ENCODE measurements around the gene HBB. TPM values are rescaled to one million over a fixed set of nuclear protein-coding genes. Genes with fewer than 3 reads are reported as not detected.

HBB gene
- polyA plus RNA-seq, 1 experiment = not detected

DNA sequence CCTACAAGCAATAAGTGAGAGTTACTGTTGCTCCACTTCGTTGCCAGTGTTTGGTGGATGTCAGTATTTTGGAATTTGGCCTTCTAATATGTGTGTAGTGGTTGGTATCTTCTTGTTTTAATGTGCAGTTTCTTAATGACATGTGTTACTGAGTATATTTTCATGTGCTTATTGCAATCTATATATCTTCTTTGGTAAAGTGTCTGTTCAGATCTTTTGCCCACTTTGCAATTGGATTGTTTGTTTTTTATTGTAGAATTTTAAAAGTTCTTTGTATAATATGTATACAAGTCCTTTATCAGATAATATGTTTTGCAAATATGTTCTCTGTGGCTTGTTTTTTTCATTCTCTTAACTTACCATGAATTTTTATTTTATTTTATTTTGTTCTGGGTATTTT lies 34.1 kb downstream of the HBB start:
- Histone ChIP-seq H3K36me3 (ENCODE audit: control insufficient read depth, insufficient read depth, low read length) (no peaks in the 10 kb centered on the region), H3K27me3 (ENCODE audit: control insufficient read depth, insufficient read depth, low read length) (no peaks in the 10 kb centered on the region), H3K4me3 (ENCODE audit: low read depth, low read length) (no peak overlapping the region)
- ChIA-PET CTCF (interaction anchor here (0.6 kb wide), 1 partner anchor 11 kb away, joined by 3 read pairs; no protein-coding TSS in a partner anchor), POLR2A (no interaction called here)
- no peak for DNase-seq (ENCODE audit: low read depth)
- TF ChIP-seq, protein P1, sequence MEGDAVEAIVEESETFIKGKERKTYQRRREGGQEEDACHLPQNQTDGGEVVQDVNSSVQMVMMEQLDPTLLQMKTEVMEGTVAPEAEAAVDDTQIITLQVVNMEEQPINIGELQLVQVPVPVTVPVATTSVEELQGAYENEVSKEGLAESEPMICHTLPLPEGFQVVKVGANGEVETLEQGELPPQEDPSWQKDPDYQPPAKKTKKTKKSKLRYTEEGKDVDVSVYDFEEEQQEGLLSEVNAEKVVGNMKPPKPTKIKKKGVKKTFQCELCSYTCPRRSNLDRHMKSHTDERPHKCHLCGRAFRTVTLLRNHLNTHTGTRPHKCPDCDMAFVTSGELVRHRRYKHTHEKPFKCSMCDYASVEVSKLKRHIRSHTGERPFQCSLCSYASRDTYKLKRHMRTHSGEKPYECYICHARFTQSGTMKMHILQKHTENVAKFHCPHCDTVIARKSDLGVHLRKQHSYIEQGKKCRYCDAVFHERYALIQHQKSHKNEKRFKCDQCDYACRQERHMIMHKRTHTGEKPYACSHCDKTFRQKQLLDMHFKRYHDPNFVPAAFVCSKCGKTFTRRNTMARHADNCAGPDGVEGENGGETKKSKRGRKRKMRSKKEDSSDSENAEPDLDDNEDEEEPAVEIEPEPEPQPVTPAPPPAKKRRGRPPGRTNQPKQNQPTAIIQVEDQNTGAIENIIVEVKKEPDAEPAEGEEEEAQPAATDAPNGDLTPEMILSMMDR (IDR thresholded peaks at IDR 0.05; ENCODE audit: insufficient read depth, low read depth, low read length) = no peak

DNA sequence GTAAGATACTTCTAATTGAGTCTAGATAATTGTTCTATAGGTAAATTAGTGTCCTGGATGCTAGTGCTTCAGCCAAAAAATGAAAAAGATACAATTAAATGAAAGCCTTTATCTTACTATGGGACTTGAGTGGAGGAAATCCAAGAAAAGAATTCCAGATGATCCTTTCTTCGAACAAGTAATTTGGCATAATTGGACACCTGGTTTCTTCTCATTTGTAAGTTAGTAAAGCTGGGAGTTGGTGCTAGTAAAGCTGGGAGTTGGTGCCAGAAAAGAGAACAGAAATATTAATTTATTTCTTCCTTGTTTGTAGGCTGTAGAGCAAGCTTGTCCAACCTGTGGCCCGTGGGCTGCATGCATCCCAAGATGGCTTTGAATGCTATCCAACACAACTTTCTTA lies 38.7 kb downstream of the HBB start:
- CTCF ChIA-PET = interaction anchor here (0.7 kb wide), 1 partner anchor 37 kb away, joined by 6 read pairs; no protein-coding TSS in a partner anchor
- DNase-seq (ENCODE audit: low read depth) = no peak
- Histone ChIP-seq H3K27me3 (ENCODE audit: control insufficient read depth, insufficient read depth, low read length) (no peaks in the 10 kb centered on the region), H3K4me3 (ENCODE audit: low read depth, low read length) (no peak overlapping the region), H3K36me3 (ENCODE audit: control insufficient read depth, insufficient read depth, low read length) (no peaks in the 10 kb centered on the region)
- TF ChIP-seq, protein P1 (IDR thresholded peaks at IDR 0.05; ENCODE audit: insufficient read depth, low read depth, low read length) = no peak
- POLR2A ChIA-PET = no interaction called here

DNA sequence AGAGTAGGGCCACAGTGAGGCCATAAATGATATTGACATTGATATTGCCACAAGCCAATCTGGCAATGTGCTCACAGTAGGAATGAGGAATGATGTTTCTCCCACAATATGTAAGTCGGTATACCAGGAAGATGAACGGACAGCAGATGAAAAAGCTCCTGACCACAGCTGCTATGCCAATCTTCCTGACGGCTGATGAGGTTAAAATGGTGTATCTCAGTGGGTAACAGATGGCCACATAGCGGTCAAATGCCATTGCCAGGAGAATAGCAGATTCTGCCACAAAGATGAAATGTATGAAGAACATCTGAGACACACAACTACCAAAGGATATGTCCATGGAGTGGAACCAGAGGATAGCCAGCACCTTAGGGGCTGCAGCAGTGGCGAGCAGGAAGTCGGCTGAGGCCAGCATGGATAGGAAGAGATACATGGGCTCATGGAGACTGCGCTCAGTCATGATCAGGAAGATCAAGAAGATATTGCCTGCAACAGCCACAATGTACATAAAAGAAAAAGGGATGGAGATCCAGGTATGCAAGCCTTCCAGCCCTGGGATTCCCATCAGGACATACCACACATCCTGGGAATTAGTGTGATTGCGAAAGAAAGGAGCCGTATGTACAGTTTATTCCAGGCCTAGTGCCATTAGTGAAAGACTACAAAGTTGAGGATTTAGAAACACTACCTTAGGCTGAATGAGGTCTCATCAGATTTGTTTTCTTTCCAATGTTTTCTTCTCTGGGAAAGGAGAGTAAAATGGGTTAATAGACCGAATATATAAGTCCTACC lies 48.6 kb downstream of the HBB start:
- ChIA-PET CTCF (no interaction called here), POLR2A (no interaction called here)
- H3K27me3 ChIP-seq (ENCODE audit: control insufficient read depth, insufficient read depth, low read length) = no peaks in the 10 kb centered on the region
- no peak overlapping the region for H3K4me3 ChIP-seq (ENCODE audit: low read depth, low read length)
- no peak for DNase-seq (ENCODE audit: low read depth)
- H3K36me3 ChIP-seq (ENCODE audit: control insufficient read depth, insufficient read depth, low read length) = no peaks in the 10 kb centered on the region
- TF ChIP-seq, protein P1 (IDR thresholded peaks at IDR 0.05; ENCODE audit: insufficient read depth, low read depth, low read length) = no peak

Other genes starting within 250 kb of the HBB start
- not detected in 2 replicates for gene OR51L1, start 232.2 kb downstream of the HBB start, polyA plus RNA-seq (2011; rRNA removed)
- not detected in 2 replicates for gene OR52J3, start 180.5 kb downstream of the HBB start, polyA plus RNA-seq (2011; rRNA removed)
- not detected in 2 replicates for gene OR52E2, start 167.4 kb downstream of the HBB start, polyA plus RNA-seq (2011; rRNA removed)
- not detected in 2 replicates for gene OR52E1, start 157.5 kb downstream of the HBB start, polyA plus RNA-seq (2011; rRNA removed)
- gene OR52A5, start 88.7 kb downstream of the HBB start, polyA plus RNA-seq (2011; rRNA removed) = not detected in 2 replicates
- not detected in 2 replicates for gene OR52A1, start 72.3 kb downstream of the HBB start, polyA plus RNA-seq (2011; rRNA removed)
- not detected in 2 replicates for gene OR51V1, start 26.4 kb downstream of the HBB start, polyA plus RNA-seq (2011; rRNA removed)
- gene HBD, start 7.4 kb upstream of the HBB start, polyA plus RNA-seq (2011; rRNA removed) = 0.56 and 1.0 TPM in 2 replicates
- gene HBG1, start 22.8 kb upstream of the HBB start, polyA plus RNA-seq (2011; rRNA removed) = not detected in 2 replicates
- gene HBG2, start 27.7 kb upstream of the HBB start, polyA plus RNA-seq (2011; rRNA removed) = not detected in 2 replicates
- gene HBE1, start 42.9 kb upstream of the HBB start, polyA plus RNA-seq (2011; rRNA removed) = not detected in 2 replicates
- gene OR51B4, start 74.9 kb upstream of the HBB start, polyA plus RNA-seq (2011; rRNA removed) = not detected in 2 replicates
- not detected in 2 replicates for gene OR51B2, start 97.2 kb upstream of the HBB start, polyA plus RNA-seq (2011; rRNA removed)
- gene OR51B5, start 116.5 kb upstream of the HBB start, polyA plus RNA-seq (2011; rRNA removed) = 0.05 TPM in 1 of 2 replicates, not detected in the other
- gene OR51B6, start 124.4 kb upstream of the HBB start, polyA plus RNA-seq (2011; rRNA removed) = not detected in 2 replicates
- not detected in 2 replicates for gene OR51M1, start 156.7 kb upstream of the HBB start, polyA plus RNA-seq (2011; rRNA removed)
- not detected in 2 replicates for gene OR51Q1, start 195.0 kb upstream of the HBB start, polyA plus RNA-seq (2011; rRNA removed)
- gene OR51I1, start 214.4 kb upstream of the HBB start, polyA plus RNA-seq (2011; rRNA removed) = not detected in 2 replicates
- gene OR51I2, start 222.3 kb upstream of the HBB start, polyA plus RNA-seq (2011; rRNA removed) = not detected in 2 replicates

Measured in BJ (cell line).